Right lobe of liver (tissue), 6 donors: ENCODE data around the gene MTMR8. TPM values are rescaled to one million over a fixed set of nuclear protein-coding genes. Genes with fewer than 3 reads are reported as not detected.

Experiments
- ATAC-seq, 4 donors: fragments of 200-7000 bp; cut with Tn5 transposase; one replicate each; pipeline ENCODE4 v1.9.1; 2020; ENCODE audit warnings: mild to moderate bottlenecking in 4 of 4, moderate library complexity in 4 of 4
- DNase-seq, 3 donors: peaks; one replicate each; pipeline ENCODE4 v3.0.0-alpha.2; 2020
- H3K27ac ChIP-seq, 3 donors: fragments of 200-600 bp; one replicate each; pipeline ENCODE4 v1.8.0; 2022
- H3K27me3 ChIP-seq, 2 donors: fragments of 200-600 bp; one replicate each; pipeline ENCODE4 v1.8.0; 2022
- H3K36me3 ChIP-seq, 4 donors: fragments of 200-600 bp; sonication (generic) in 1 of 4; one replicate each; pipeline versions ENCODE4 v1.5.1 to v1.8.0; 2017 to 2022; ENCODE audit warnings: control low read depth in 1 of 4
- H3K4me1 ChIP-seq, 4 donors: fragments of 200-600 bp; sonication (generic) in 1 of 4; one replicate each; pipeline versions ENCODE4 v1.5.1 to v1.8.0; 2017 to 2022; ENCODE audit warnings: control low read depth in 1 of 4
- H3K4me3 ChIP-seq, 3 donors: fragments of 200-600 bp; one replicate each; pipeline ENCODE4 v1.8.0; 2022
- H3K9me3 ChIP-seq, 4 donors: fragments of 200-600 bp; sonication (generic) in 1 of 4; one replicate each; pipeline versions ENCODE4 v1.5.1 to v1.8.0; 2017 to 2022; ENCODE audit warnings: control low read depth in 1 of 4
- POLR2A ChIP-seq: fragments of 450-650 bp; IDR thresholded peaks from one replicate; pipeline ENCODE4 v1.6.1; 2017; ENCODE audit warnings: antibody characterized with exemption, mild to moderate bottlenecking
- WGBS: methylation state at CpG from one replicate; pipeline ENCODE4 v1.1.6; 2018; ENCODE audit warnings: low coverage, low lambda C conversion rate; ENCODE audit not compliant: insufficient coverage; ENCODE audit errors: missing lambda C conversion rate; 5-methylcytosine and 5-hydroxymethylcytosine counted together
- intact Hi-C, 2 donors: fragments of 100-400 bp; cut with DNase I; formaldehyde crosslinking; loops; one replicate each; pipeline versions ENCODE4 v1.11.2 to v1.14.1; 2022
- long read RNA-seq: library from polyadenylated mRNA; unstranded; transcript quantifications from one replicate; pipeline ENCODE4 v2.0.0, GENCODE V29; 2019
- total RNA-seq, 6 experiments: library from RNA; depleted of rRNA in 2 of 6; stranded (reverse); fragments of >200 nt in 2 of 6; fragmentation: NEBNext Ultra II Directional in 3 of 6; extraction: Animal tissue kit (Norgen Biotek cat#: 25700) in 3 of 6; gene quantifications; one replicate each; pipeline versions ENCODE4 v1.1.0 to v1.2.4, GENCODE V29; 2016 to 2023
- TF ChIP-seq, protein P1 (sequence below), 4 donors: fragments of 200-600 bp in 3 of 4; fragments of 450-650 bp in 1 of 4; IDR thresholded peaks; one replicate each; pipeline versions ENCODE4 v1.5.1 to v1.8.0; 2016 to 2022; ENCODE audit warnings: antibody characterized with exemption in 4 of 4, mild to moderate bottlenecking in 2 of 4
- donor health status: DM: no; HTN: yes; CAD: no.
- donor health status: DM: no; HTN: no; CAD: no.
- donor health status: DM: no; HTN: no; CAD: no.
- donor health status: DM: no; HTN: yes; CAD: no.
- donor health status: DM: no; HTN: yes; CAD: no.

Gene MTMR8
- total RNA-seq: 1 to 10 TPM in 2 of 6 experiments, under 1 TPM in 4; 0.13 to 4.3 (median 0.51) TPM
- long read RNA-seq: 0 reads

DNA sequence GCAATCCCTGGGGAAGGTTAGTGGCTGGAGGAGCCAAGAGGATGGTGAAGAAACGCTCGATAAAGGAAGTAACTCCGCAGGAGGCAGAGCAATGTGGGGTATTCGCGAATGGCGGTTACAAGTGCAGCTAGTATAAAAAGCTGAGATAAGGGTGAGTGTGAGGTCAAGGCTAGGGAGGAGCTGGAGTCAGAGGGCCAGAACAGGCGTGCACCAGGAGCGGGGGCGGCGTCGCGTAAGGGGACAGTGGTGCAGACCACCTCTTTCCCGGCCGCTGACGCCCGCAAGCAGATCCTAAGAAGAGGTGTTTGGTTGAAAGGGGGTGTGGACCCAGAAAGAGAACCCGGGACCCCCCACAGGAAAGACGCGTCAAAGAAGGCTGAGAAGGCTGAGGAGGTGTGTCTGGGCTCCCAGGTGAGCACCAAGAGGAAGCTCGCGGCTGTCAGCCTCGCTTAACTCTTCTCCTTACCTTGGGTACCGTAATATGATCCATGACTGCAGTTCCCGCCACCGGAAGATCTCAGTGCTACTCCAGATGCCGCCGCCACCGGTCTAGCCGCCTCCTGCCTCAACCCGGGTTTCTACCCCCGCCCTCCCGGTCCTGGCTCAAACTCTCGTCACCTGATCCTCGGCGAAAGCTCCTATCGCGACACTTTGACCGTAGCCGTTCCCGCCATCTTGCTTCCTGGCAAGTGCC lies at the start of gene MTMR8:
TSS of gene MTMR8 (minus strand) at position 579 of the 694 bp plus-strand sequence. CDS start at position 490, 89 bp downstream.
- Histone ChIP-seq H3K36me3 (no peaks in the 10 kb centered on the region), H3K27ac (no peak within 1 kb of the TSS), H3K9me3 (no peaks in the 10 kb centered on the region), H3K4me1 (no peaks in the 10 kb centered on the region), H3K27me3 (no peaks in the 10 kb centered on the region), H3K4me3 (peak within 1 kb of the TSS; percentile 38 to 60 (median 59))
- ATAC-seq: peak; percentile 89 to 97 (median 97)
- DNase-seq: peak; percentile 63 to 76 (median 65)
- intact Hi-C loops: no loop called here
- no peak for TF ChIP-seq POLR2A
- TF ChIP-seq, protein P1, sequence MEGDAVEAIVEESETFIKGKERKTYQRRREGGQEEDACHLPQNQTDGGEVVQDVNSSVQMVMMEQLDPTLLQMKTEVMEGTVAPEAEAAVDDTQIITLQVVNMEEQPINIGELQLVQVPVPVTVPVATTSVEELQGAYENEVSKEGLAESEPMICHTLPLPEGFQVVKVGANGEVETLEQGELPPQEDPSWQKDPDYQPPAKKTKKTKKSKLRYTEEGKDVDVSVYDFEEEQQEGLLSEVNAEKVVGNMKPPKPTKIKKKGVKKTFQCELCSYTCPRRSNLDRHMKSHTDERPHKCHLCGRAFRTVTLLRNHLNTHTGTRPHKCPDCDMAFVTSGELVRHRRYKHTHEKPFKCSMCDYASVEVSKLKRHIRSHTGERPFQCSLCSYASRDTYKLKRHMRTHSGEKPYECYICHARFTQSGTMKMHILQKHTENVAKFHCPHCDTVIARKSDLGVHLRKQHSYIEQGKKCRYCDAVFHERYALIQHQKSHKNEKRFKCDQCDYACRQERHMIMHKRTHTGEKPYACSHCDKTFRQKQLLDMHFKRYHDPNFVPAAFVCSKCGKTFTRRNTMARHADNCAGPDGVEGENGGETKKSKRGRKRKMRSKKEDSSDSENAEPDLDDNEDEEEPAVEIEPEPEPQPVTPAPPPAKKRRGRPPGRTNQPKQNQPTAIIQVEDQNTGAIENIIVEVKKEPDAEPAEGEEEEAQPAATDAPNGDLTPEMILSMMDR (IDR thresholded peaks at IDR 0.05): no peak
- WGBS: 32% methylated on average over 23 of the region's 40 CpGs

DNA sequence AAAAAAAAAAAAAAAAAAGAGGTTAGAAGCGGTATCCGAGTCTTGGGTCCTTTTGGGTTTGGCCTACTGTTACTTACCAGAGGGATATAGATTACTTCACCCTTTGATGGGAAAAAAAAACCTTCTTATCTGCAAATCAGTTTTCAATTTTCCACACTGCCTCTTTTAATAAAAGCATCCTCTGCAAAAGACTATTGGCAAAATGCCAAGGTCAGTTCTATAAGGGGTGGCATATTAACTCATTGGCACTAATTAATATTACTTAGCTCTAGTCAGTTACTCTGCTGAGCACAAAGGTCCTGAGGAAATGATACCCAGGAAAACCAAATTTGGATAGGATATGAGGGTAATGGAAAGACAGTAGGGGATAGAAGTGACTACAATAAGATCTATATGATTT lies 44.3 kb upstream of the MTMR8 start:
- intact Hi-C loops: no loop called here
- no peak for TF ChIP-seq POLR2A
- TF ChIP-seq, protein P1 (IDR thresholded peaks at IDR 0.05): no peak
- no peak for DNase-seq

DNA sequence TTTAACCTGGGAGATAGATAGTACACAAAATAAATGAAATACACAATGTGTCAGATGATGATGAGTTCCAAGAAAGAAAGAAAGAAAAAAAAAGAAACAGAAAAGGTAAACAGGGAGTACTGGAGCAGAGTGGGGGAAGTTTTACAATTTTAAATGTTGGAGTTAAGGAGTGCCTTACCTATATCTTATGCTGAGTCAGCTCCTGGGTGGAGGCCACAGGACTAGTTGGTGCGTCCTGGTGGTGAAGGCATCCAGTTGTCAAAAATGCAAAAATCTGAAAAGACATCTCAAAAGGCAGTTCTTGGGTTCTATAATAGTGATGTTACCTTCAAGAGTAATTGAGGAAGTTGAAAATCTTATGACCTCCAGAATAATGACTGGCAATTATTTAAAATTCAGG lies 42.4 kb upstream of the MTMR8 start:
- 80% methylated on average over 1 of the region's 1 CpG for WGBS

More for the DNA sequence above, 44.3 kb upstream of the MTMR8 start:
- no peaks in the 10 kb centered on the region for H3K9me3 ChIP-seq
- no peaks in the 10 kb centered on the region for H3K4me1 ChIP-seq
- 63% methylated on average over 2 of the region's 2 CpGs for WGBS
- no peak overlapping the region for H3K4me3 ChIP-seq
- no peaks in the 10 kb centered on the region for H3K27me3 ChIP-seq
- no peak for ATAC-seq
- H3K36me3 ChIP-seq: no peaks in the 10 kb centered on the region
- no peak overlapping the region for H3K27ac ChIP-seq

DNA sequence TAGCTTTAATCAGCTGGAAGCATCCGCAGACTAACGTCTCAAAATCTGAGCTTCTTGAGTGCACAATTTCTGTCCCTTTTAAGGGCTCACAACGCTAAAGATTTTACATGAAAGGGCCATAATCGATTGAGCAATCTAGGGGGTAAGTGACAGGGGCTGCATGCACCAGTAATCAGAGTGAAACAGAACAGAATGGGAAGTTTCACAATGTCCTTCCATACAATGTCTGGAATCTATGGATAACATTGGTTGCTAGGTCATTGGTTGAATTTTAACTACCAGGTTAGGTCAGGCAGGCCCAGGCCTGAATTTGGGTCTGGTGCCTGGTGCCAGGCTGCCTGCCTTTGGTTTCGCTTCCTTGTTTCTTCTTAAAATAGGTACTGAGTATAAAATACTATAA lies 42.0 kb upstream of the MTMR8 start:
- H3K9me3 ChIP-seq: no peaks in the 10 kb centered on the region
- DNase-seq (no peak), ATAC-seq (no peak)
- no peak overlapping the region for H3K4me3 ChIP-seq
- intact Hi-C loops: no loop called here
- no peaks in the 10 kb centered on the region for H3K4me1 ChIP-seq
- no peaks in the 10 kb centered on the region for H3K27me3 ChIP-seq
- TF ChIP-seq, protein P1 (IDR thresholded peaks at IDR 0.05): no peak
- H3K36me3 ChIP-seq: no peaks in the 10 kb centered on the region
- WGBS: 64% methylated on average over 5 of the region's 5 CpGs
- no peak overlapping the region for H3K27ac ChIP-seq

More for the DNA sequence above, 42.4 kb upstream of the MTMR8 start:
- Histone ChIP-seq H3K4me1 (no peaks in the 10 kb centered on the region), H3K4me3 (no peak overlapping the region), H3K36me3 (no peaks in the 10 kb centered on the region), H3K9me3 (no peaks in the 10 kb centered on the region), H3K27me3 (no peaks in the 10 kb centered on the region), H3K27ac (no peak overlapping the region)
- ATAC-seq: no peak
- intact Hi-C loops: no loop called here
- no peak for TF ChIP-seq POLR2A
- TF ChIP-seq, protein P1 (IDR thresholded peaks at IDR 0.05): no peak
- no peak for DNase-seq
